Measurements from ENCODE around the gene CPNE4.

CPNE4 gene

GRCh38 chr3:131756405-131756804 is 278.4 kb downstream of the CPNE4 start:
- POLR2A ChIA-PET = no interaction called here
- DNase-seq (ENCODE audit: low read depth, low spot score) = no peak
- CTCF ChIA-PET = no interaction called here
- TF ChIP-seq CTCF (IDR thresholded peaks at IDR 0.05; ENCODE audit: insufficient read depth, low read length, missing control alignments) = no peak
- H3K4me3 ChIP-seq (ENCODE audit: low read depth, low read length) = no peak overlapping the region

- POLR2A ChIA-PET = no interaction called here
- CTCF ChIA-PET = no interaction called here
- H3K4me3 ChIP-seq (ENCODE audit: low read depth, low read length) = no peak overlapping the region
- DNase-seq (ENCODE audit: low read depth, low spot score) = no peak
- TF ChIP-seq CTCF (IDR thresholded peaks at IDR 0.05; ENCODE audit: insufficient read depth, low read length, missing control alignments) = no peak
Measured at GRCh38 chr3:131755380-131755779, 279.4 kb downstream of the CPNE4 start.

GRCh38 chr3:131750256-131750655 is 284.6 kb downstream of the CPNE4 start:
- no peak for TF ChIP-seq CTCF (IDR thresholded peaks at IDR 0.05; ENCODE audit: insufficient read depth, low read length, missing control alignments)
- CTCF ChIA-PET = no interaction called here

GRCh38 chr3:131749826-131750225 is 285.0 kb downstream of the CPNE4 start:
- TF ChIP-seq CTCF (IDR thresholded peaks at IDR 0.05; ENCODE audit: insufficient read depth, low read length, missing control alignments) = no peak
- ChIA-PET POLR2A (no interaction called here), CTCF (no interaction called here)
- H3K4me3 ChIP-seq (ENCODE audit: low read depth, low read length) = no peak overlapping the region
- DNase-seq (ENCODE audit: low read depth, low spot score) = no peak

More at GRCh38 chr3:131750256-131750655, 284.6 kb downstream of the CPNE4 start:
- no peak for DNase-seq (ENCODE audit: low read depth, low spot score)
- no peak overlapping the region for H3K4me3 ChIP-seq (ENCODE audit: low read depth, low read length)
- POLR2A ChIA-PET = no interaction called here

- no peak for TF ChIP-seq CTCF (IDR thresholded peaks at IDR 0.05; ENCODE audit: insufficient read depth, low read length, missing control alignments)
- no peak overlapping the region for H3K4me3 ChIP-seq (ENCODE audit: low read depth, low read length)
- CTCF ChIA-PET = no interaction called here
- POLR2A ChIA-PET = no interaction called here
- no peak for DNase-seq (ENCODE audit: low read depth, low spot score)
Measured at GRCh38 chr3:131747466-131747865, 287.3 kb downstream of the CPNE4 start.

- no peak overlapping the region for H3K4me3 ChIP-seq (ENCODE audit: low read depth, low read length)
- ChIA-PET CTCF (no interaction called here), POLR2A (no interaction called here)
- TF ChIP-seq CTCF (IDR thresholded peaks at IDR 0.05; ENCODE audit: insufficient read depth, low read length, missing control alignments) = no peak
- no peak for DNase-seq (ENCODE audit: low read depth, low spot score)
Measured at GRCh38 chr3:131744765-131745164, 290.0 kb downstream of the CPNE4 start.

Measured in AG04449 (cell line).